ENCODE data around the gene MAGEA2. TPM values are rescaled to one million over a fixed set of nuclear protein-coding genes. Genes with fewer than 3 reads are reported as not detected.
"Not testable (repeated sequence)": the region's sequence is repeated elsewhere in the genome, so short reads cannot be mapped to it uniquely, and the experiment has no call there.

MAGEA2 gene
- polyA plus RNA-seq, 2 donors: not detected

DNA sequence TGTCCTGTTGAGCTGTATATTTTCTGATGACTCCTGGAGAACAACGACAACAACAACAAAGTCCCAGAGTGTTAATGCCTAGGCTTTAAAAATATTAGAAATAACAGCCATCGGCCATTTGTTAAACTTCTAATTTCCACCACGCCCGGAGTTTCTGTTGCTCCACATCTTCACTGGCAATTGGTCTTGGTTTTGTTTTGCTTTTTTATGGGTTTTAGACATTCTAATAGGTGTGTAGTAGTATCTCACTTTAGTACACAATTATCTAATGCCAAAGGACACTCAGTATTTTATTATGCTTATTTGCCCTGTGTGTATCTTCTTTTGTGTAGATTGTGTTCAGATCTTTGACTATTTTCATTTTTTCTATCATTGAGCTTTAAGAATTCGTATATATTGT lies 15.1 kb downstream of the MAGEA2 start:
- H3K36me3 ChIP-seq (ENCODE audit: control insufficient read depth in 2 of 2, insufficient read depth in 2 of 2, low read length in 1 of 2): no peaks in the 10 kb centered on the region
- WGBS, 2 donors: 83 to 90% methylated on average over 5 of the region's 5 CpGs
- no peaks in the 10 kb centered on the region for H3K4me1 ChIP-seq (ENCODE audit: control insufficient read depth in 2 of 2, insufficient read depth in 2 of 2, low read length in 1 of 2)
- H3K9me3 ChIP-seq (ENCODE audit: control insufficient read depth in 2 of 2, insufficient read depth in 1 of 2, low read depth in 1 of 2, low read length in 1 of 2): peaks cover 0 to 2% of the 10 kb centered on the region in 2 donors
- no peak overlapping the region for H3K4me3 ChIP-seq (ENCODE audit: low read depth in 1 of 2, low read length in 2 of 2)
- H3K27ac ChIP-seq (ENCODE audit: low read depth in 2 of 2, low read length in 1 of 2): no peak overlapping the region
- no peaks in the 10 kb centered on the region for H3K27me3 ChIP-seq (ENCODE audit: control insufficient read depth in 1 of 2, insufficient read depth in 2 of 2, low read length in 2 of 2)

DNA sequence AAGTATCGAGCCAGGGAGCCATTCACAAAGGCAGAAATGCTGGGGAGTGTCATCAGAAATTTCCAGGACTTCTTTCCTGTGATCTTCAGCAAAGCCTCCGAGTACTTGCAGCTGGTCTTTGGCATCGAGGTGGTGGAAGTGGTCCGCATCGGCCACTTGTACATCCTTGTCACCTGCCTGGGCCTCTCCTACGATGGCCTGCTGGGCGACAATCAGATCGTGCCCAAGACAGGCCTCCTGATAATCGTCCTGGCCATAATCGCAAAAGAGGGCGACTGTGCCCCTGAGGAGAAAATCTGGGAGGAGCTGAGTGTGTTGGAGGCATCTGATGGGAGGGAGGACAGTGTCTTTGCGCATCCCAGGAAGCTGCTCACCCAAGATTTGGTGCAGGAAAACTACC lies 17.1 kb downstream of the MAGEA2 start:
- not testable (repeated sequence) for H3K36me3 ChIP-seq (ENCODE audit: control insufficient read depth in 2 of 2, insufficient read depth in 2 of 2, low read length in 1 of 2); H3K9me3 ChIP-seq (ENCODE audit: control insufficient read depth in 2 of 2, insufficient read depth in 1 of 2, low read depth in 1 of 2, low read length in 1 of 2); H3K27me3 ChIP-seq (ENCODE audit: control insufficient read depth in 1 of 2, insufficient read depth in 2 of 2, low read length in 2 of 2); H3K4me3 ChIP-seq (ENCODE audit: low read depth in 1 of 2, low read length in 2 of 2); H3K27ac ChIP-seq (ENCODE audit: low read depth in 2 of 2, low read length in 1 of 2); H3K4me1 ChIP-seq (ENCODE audit: control insufficient read depth in 2 of 2, insufficient read depth in 2 of 2, low read length in 1 of 2)
- WGBS, 2 donors: 83 to 92% methylated on average over 12 of the region's 12 CpGs

DNA sequence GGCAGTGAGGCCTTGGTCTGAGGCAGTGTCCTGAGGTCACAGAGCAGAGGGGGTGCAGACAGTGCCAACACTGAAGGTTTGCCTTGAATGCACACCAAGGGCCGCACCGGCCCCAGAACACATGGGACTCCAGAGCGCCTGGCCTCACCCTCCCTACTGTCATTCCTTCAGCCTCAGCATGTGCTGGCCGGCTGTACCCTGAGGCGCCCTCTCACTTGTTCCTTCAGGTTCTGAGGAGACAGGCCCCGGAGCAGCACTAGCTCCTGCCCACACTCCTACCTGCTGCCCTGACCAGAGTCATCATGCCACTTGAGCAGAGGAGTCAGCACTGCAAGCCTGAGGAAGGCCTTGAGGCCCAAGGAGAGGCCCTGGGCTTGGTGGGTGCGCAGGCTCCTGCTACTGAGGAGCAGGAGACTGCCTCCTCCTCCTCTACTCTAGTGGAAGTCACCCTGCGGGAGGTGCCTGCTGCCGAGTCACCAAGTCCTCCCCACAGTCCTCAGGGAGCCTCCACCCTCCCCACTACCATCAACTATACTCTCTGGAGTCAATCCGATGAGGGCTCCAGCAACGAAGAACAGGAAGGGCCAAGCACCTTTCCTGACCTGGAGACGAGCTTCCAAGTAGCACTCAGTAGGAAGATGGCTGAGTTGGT lies 17.7 kb downstream of the MAGEA2 start:
- no peak overlapping the region for H3K27ac ChIP-seq (ENCODE audit: low read depth in 2 of 2, low read length in 1 of 2)
- 84 to 92% methylated on average over 11 to 12 of the region's 12 CpGs for WGBS, 2 donors
- H3K27me3 ChIP-seq (ENCODE audit: control insufficient read depth in 1 of 2, insufficient read depth in 2 of 2, low read length in 2 of 2): no peaks in the 10 kb centered on the region
- H3K4me3 ChIP-seq (ENCODE audit: low read depth in 1 of 2, low read length in 2 of 2): no peak overlapping the region
- no peaks in the 10 kb centered on the region for H3K4me1 ChIP-seq (ENCODE audit: control insufficient read depth in 2 of 2, insufficient read depth in 2 of 2, low read length in 1 of 2)
- no peaks in the 10 kb centered on the region for H3K36me3 ChIP-seq (ENCODE audit: control insufficient read depth in 2 of 2, insufficient read depth in 2 of 2, low read length in 1 of 2)
- peaks cover 0 to 2% of the 10 kb centered on the region in 2 donors for H3K9me3 ChIP-seq (ENCODE audit: control insufficient read depth in 2 of 2, insufficient read depth in 1 of 2, low read depth in 1 of 2, low read length in 1 of 2)

DNA sequence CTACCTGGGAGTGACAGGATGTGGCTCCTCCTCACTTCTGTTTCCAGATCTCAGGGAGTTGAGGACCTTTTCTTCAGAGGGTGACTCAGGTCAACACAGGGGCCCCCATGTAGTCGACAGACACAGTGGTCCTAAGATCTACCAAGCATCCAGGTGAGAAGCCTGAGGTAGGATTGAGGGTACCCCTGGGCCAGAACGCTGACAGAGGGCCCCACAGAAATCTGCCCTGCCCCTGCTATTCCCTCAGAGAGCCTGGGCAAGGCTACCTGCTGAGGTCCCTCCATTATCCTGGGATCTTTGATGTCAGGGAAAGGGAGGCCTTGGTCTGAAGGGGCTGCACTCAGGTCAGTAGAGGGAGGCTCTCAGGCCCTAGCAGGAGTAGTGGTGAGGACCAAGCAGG lies 18.5 kb downstream of the MAGEA2 start:
- Histone ChIP-seq H3K4me3 (ENCODE audit: low read depth in 1 of 2, low read length in 2 of 2) (no peak overlapping the region), H3K9me3 (ENCODE audit: control insufficient read depth in 2 of 2, insufficient read depth in 1 of 2, low read depth in 1 of 2, low read length in 1 of 2) (peaks cover 0 to 2% of the 10 kb centered on the region in 2 donors), H3K27me3 (ENCODE audit: control insufficient read depth in 1 of 2, insufficient read depth in 2 of 2, low read length in 2 of 2) (no peaks in the 10 kb centered on the region), H3K27ac (ENCODE audit: low read depth in 2 of 2, low read length in 1 of 2) (no peak overlapping the region), H3K4me1 (ENCODE audit: control insufficient read depth in 2 of 2, insufficient read depth in 2 of 2, low read length in 1 of 2) (no peaks in the 10 kb centered on the region), H3K36me3 (ENCODE audit: control insufficient read depth in 2 of 2, insufficient read depth in 2 of 2, low read length in 1 of 2) (no peaks in the 10 kb centered on the region)
- WGBS, 2 donors: 58 to 76% methylated on average over 2 of the region's 2 CpGs

DNA sequence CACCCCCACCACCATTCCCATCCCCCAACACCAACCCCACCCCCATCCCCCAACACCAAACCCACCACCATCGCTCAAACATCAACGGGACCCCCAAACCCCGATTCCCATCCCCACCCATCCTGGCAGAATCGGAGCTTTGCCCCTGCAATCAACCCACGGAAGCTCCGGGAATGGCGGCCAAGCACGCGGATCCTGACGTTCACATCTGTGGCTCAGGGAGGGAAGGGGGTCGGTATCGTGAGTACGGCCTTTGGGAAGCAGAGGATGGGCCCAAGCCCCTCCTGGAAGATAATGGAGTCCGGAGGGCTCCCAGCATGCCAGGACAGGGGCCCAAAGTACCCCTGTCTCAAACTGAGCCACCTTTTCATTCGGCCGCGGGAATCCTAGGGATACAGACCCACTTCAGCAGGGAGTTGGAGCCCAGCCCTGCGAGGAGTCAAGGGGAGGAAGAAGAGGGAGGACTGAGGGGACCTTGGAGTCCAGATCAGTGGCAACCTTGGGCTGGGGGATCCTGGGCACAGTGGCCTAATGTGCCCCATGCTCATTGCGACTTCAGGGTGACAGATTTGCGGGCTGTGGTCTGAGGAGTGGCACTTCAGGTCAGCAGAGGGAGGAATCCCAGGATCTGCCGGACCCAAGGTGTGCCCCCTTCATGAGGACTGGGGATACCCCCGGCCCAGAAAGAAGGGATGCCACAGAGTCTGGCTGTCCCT lies 19.3 kb downstream of the MAGEA2 start:
- WGBS, 2 donors: 88 to 93% methylated on average over 21 to 22 of the region's 22 CpGs
- H3K4me1 ChIP-seq (ENCODE audit: control insufficient read depth in 2 of 2, insufficient read depth in 2 of 2, low read length in 1 of 2); H3K27me3 ChIP-seq (ENCODE audit: control insufficient read depth in 1 of 2, insufficient read depth in 2 of 2, low read length in 2 of 2); H3K4me3 ChIP-seq (ENCODE audit: low read depth in 1 of 2, low read length in 2 of 2); H3K36me3 ChIP-seq (ENCODE audit: control insufficient read depth in 2 of 2, insufficient read depth in 2 of 2, low read length in 1 of 2); H3K9me3 ChIP-seq (ENCODE audit: control insufficient read depth in 2 of 2, insufficient read depth in 1 of 2, low read depth in 1 of 2, low read length in 1 of 2); H3K27ac ChIP-seq (ENCODE audit: low read depth in 2 of 2, low read length in 1 of 2): not testable (repeated sequence)

DNA sequence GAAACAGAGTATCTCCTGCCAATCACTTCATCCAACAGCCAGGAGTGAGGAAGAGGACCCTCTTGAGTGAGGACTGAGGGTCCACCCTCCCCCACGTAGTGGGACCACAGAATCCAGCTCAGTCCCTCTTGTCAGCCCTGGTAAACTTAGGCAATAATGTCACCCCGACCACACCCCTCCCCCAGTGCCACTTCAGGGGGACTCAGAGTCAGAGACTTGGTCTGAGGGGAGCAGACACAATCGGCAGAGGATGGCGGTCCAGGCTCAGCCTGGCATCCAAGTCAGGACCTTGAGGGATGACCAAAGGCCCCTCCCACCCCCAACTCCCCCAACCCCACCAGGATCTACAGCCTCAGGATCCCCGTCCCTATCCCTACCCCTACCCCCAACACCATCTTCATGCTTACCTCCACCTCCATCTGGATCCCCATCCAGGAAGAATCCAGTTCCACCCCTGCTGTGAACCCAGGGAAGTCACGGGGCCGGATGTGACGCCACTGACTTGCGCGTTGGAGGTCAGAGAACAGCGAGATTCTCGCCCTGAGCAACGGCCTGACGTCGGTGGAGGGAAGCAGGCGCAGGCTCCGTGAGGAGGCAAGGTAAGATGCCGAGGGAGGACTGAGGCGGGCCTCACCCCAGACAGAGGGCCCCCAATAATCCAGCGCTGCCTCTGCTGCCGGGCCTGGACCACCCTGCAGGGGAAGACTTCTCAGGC lies 20.2 kb downstream of the MAGEA2 start, which contains the start of the genes CSAG1 and MAGEA12:
Gene CSAG1 (minus strand): TSS at position 461 of the 715 bp plus-strand sequence. CDS start 1,261 bp downstream, outside the sequence.
Gene MAGEA12 (plus strand): TSS at position 497 of the 715 bp plus-strand sequence. CDS start 2,405 bp downstream, outside the sequence.
- peaks cover 0 to 2% of the 10 kb centered on the region in 2 donors for H3K9me3 ChIP-seq (ENCODE audit: control insufficient read depth in 2 of 2, insufficient read depth in 1 of 2, low read depth in 1 of 2, low read length in 1 of 2)
- 89 to 90% methylated on average over 17 to 21 of the region's 21 CpGs for WGBS, 2 donors
- H3K4me1 ChIP-seq (ENCODE audit: control insufficient read depth in 2 of 2, insufficient read depth in 2 of 2, low read length in 1 of 2): no peaks in the 10 kb centered on the region
- H3K4me3 ChIP-seq (ENCODE audit: low read depth in 1 of 2, low read length in 2 of 2): no peak within 1 kb of the TSS
- no peaks in the 10 kb centered on the region for H3K27me3 ChIP-seq (ENCODE audit: control insufficient read depth in 1 of 2, insufficient read depth in 2 of 2, low read length in 2 of 2)
- no peaks in the 10 kb centered on the region for H3K36me3 ChIP-seq (ENCODE audit: control insufficient read depth in 2 of 2, insufficient read depth in 2 of 2, low read length in 1 of 2)
- H3K27ac ChIP-seq (ENCODE audit: low read depth in 2 of 2, low read length in 1 of 2): no peak within 1 kb of the TSS

DNA sequence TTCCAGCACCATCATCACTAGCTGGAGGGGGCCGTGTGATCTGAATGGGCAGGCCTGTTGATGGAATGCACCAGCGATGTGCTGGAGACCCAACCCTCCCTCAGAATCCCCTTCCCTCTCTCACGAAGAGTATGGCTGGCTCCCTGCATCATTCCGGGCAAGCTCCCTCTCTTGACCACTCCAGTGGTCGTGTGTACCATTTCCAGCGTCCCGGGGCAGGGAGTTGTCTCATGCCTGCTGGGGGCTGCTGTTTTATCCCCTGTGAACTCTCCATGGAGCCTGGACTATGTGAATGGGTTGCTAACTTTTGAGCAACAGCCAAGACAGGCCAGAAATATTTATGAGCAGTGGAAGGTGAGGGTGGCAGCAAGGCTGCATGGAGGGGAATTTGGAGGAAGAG lies 28.2 kb downstream of the MAGEA2 start:
- Histone ChIP-seq H3K9me3 (ENCODE audit: control insufficient read depth in 2 of 2, insufficient read depth in 1 of 2, low read depth in 1 of 2, low read length in 1 of 2) (peaks cover 0 to 4% of the 10 kb centered on the region in 2 donors), H3K4me1 (ENCODE audit: control insufficient read depth in 2 of 2, insufficient read depth in 2 of 2, low read length in 1 of 2) (no peaks in the 10 kb centered on the region), H3K27me3 (ENCODE audit: control insufficient read depth in 1 of 2, insufficient read depth in 2 of 2, low read length in 2 of 2) (no peaks in the 10 kb centered on the region), H3K27ac (ENCODE audit: low read depth in 2 of 2, low read length in 1 of 2) (no peak overlapping the region), H3K36me3 (ENCODE audit: control insufficient read depth in 2 of 2, insufficient read depth in 2 of 2, low read length in 1 of 2) (no peaks in the 10 kb centered on the region), H3K4me3 (ENCODE audit: low read depth in 1 of 2, low read length in 2 of 2) (no peak overlapping the region)
- 68 to 75% methylated on average over 7 of the region's 7 CpGs for WGBS, 2 donors

DNA sequence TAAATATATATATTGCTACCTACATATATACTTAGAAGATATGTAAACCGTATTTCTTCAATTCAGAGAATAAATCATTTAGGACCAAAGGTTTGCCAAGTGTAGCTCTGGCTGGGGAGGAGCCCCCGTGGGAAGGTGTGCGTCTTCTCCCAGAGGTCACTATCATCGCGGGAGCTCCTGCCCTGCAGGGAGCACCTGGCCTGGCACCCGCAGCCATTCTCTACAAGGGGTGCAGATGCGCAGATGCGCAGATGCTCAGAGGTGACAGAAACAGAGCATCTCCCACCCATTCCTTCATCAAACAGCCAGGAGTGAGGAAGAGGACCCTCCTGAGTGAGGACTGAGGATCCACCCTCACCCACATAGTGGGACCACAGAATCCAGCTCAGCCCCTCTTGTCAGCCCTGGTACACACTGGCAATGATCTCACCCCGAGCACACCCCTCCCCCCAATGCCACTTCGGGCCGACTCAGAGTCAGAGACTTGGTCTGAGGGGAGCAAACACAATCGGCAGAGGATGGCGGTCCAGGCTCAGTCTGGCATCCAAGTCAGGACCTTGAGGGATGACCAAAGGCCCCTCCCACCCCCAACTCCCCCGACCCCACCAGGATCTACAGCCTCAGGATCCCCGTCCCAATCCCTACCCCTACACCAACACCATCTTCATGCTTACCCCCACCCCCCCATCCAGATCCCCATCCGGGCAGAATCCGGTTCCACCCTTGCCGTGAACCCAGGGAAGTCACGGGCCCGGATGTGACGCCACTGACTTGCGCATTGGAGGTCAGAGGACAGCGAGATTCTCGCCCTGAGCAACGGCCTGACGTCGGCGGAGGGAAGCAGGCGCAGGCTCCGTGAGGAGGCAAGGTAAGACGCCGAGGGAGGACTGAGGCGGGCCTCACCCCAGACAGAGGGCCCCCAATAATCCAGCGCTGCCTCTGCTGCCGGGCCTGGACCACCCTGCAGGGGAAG lies 39.5 kb downstream of the MAGEA2 start, which contains the start of gene MAGEA2B:
Gene MAGEA2B (plus strand): TSS at position 814 of the 973 bp plus-strand sequence. CDS start 2,479 bp downstream, outside the sequence.
- H3K9me3 ChIP-seq (ENCODE audit: control insufficient read depth in 2 of 2, insufficient read depth in 1 of 2, low read depth in 1 of 2, low read length in 1 of 2); H3K4me3 ChIP-seq (ENCODE audit: low read depth in 1 of 2, low read length in 2 of 2); H3K36me3 ChIP-seq (ENCODE audit: control insufficient read depth in 2 of 2, insufficient read depth in 2 of 2, low read length in 1 of 2); H3K27me3 ChIP-seq (ENCODE audit: control insufficient read depth in 1 of 2, insufficient read depth in 2 of 2, low read length in 2 of 2); H3K4me1 ChIP-seq (ENCODE audit: control insufficient read depth in 2 of 2, insufficient read depth in 2 of 2, low read length in 1 of 2); H3K27ac ChIP-seq (ENCODE audit: low read depth in 2 of 2, low read length in 1 of 2): not testable (repeated sequence)
- WGBS, 2 donors: no CpG with 5 or more reads among the region's 35 CpGs

DNA sequence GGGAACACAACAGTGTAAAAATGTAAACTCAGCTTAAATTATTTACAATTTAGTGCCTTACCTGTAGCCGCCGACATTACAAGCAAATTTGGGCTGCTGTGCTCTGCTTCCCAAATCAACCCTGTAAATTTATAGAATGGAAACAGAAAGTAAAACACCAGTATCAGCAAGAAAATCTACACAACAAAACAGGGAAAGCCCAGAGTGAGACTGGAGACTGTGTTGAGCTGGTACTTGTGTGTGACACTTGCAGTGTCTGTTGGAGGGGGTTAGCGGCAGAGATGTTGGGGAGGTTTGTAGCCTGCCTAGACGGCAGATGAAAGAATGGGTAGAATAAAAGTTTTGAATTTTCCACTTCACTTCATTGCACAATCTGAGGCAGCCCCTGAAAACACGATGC lies 40.4 kb downstream of the MAGEA2 start:
- WGBS, 2 donors: no CpG with 5 or more reads among the region's 5 CpGs
- not testable (repeated sequence) for H3K36me3 ChIP-seq (ENCODE audit: control insufficient read depth in 2 of 2, insufficient read depth in 2 of 2, low read length in 1 of 2); H3K4me1 ChIP-seq (ENCODE audit: control insufficient read depth in 2 of 2, insufficient read depth in 2 of 2, low read length in 1 of 2); H3K27ac ChIP-seq (ENCODE audit: low read depth in 2 of 2, low read length in 1 of 2); H3K27me3 ChIP-seq (ENCODE audit: control insufficient read depth in 1 of 2, insufficient read depth in 2 of 2, low read length in 2 of 2); H3K9me3 ChIP-seq (ENCODE audit: control insufficient read depth in 2 of 2, insufficient read depth in 1 of 2, low read depth in 1 of 2, low read length in 1 of 2); H3K4me3 ChIP-seq (ENCODE audit: low read depth in 1 of 2, low read length in 2 of 2)
